AG10803 (cell line): ENCODE results near the gene FYB2.

Experiments
- DNase-seq: peaks from one replicate; pipeline ENCODE4 v3.0.0; 2010; ENCODE audit warnings: low read depth
- H3K4me3 ChIP-seq: 2 replicates; pipeline ENCODE4 v1.5.1; 2011; ENCODE audit warnings: mild to moderate bottlenecking, low read length, control low read depth
- TF ChIP-seq, protein P1 (sequence below): conservative IDR thresholded peaks from 2 replicates; pipeline ENCODE4 v1.5.1; 2011; ENCODE audit warnings: mild to moderate bottlenecking, low read length, control low read depth, inconsistent platforms

FYB2 gene

DNA sequence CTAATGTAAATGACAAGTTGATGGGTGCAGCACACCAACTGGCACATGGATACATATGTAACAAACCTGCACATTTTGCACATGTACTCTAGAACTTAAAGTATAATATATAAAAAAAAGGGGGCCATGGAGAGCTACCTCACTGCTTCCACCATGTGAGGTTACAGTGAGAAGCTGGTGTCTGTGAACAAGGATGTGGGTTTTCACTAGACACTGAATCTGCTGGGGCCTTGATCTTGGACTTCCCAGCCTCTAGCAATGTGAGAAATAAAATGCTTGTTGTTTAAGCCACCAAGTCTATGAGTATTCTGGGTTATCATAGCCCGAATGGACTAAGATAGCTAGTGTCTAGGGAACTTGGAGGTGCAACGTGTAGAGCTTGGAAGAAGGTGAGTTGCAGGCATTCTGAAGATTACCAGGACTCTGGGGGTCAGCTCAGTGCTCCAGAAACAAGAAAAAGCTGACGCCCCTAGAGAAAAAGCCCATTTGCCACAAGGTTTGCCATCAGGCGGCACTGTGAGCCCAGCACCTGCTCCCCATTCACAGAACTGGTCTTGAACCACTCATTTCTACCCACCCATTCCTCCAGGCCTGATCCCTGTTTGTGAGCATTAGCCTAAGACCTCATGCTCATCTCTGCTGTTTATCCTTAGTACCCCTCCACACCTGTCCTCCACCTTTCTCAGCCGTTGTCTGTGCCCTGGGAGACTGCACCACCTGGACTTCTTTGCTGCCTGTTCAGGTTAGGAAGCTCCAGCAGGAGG, 15.1 kb upstream of the FYB2 start:
- TF ChIP-seq, protein P1, sequence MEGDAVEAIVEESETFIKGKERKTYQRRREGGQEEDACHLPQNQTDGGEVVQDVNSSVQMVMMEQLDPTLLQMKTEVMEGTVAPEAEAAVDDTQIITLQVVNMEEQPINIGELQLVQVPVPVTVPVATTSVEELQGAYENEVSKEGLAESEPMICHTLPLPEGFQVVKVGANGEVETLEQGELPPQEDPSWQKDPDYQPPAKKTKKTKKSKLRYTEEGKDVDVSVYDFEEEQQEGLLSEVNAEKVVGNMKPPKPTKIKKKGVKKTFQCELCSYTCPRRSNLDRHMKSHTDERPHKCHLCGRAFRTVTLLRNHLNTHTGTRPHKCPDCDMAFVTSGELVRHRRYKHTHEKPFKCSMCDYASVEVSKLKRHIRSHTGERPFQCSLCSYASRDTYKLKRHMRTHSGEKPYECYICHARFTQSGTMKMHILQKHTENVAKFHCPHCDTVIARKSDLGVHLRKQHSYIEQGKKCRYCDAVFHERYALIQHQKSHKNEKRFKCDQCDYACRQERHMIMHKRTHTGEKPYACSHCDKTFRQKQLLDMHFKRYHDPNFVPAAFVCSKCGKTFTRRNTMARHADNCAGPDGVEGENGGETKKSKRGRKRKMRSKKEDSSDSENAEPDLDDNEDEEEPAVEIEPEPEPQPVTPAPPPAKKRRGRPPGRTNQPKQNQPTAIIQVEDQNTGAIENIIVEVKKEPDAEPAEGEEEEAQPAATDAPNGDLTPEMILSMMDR = no peak
- DNase-seq = no peak
- H3K4me3 ChIP-seq = no peak overlapping the region

DNA sequence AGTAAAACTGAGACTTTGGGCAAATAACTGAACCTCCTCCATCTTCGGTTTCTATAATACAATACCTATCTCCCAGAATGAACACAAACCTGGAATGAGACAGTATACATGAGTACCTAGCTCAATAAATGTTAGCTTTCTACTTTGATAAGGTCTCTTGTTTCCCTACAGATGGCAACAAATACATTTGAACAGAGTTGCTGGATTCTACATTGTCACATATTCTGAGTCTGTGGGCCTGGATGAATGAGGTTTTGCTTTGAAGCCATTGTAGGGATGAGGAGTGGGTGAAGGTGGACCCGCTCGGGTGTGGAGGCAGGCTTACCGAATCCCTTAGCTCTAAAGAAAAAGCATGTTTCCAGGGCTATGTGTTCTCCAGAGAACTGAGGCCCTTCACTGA, 13.9 kb upstream of the FYB2 start:
- no peak for DNase-seq
- H3K4me3 ChIP-seq = no peak overlapping the region
- TF ChIP-seq, protein P1 = no peak; the same call in 1 of the 2 replicates

- peak; percentile 97 for DNase-seq
- TF ChIP-seq, protein P1 = peak; percentile 98
- H3K4me3 ChIP-seq = no peak overlapping the region
Observed at GRCh38 chr1:56831871-56832693, 12.9 kb upstream of the FYB2 start.

GRCh38 chr1:56830052-56830451, 10.8 kb upstream of the FYB2 start:
- TF ChIP-seq, protein P1 = no peak
- no peak for DNase-seq
- H3K4me3 ChIP-seq = no peak overlapping the region

GRCh38 chr1:56827711-56828110, 8.5 kb upstream of the FYB2 start:
- DNase-seq = no peak
- TF ChIP-seq, protein P1 = no peak

DNA sequence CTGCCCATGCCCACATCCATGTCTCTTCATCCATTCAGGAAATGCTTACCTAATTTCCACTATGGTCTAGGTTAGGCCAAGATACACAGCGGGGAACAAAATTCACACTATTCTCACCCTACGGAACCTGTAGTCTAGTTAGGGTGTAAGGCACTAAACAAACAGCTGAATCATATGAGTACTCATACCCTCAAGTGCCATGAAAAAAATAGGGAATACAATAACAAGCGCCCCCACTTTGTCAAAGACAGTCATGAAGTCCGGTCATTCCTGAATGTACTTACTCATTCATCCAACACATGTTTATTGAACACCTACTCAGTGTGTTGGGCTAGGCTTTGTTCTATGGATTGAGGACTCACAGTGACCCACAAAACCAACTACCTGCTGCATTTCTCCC, 6.2 kb upstream of the FYB2 start:
- DNase-seq = no peak
- TF ChIP-seq, protein P1 = no peak

More at GRCh38 chr1:56827711-56828110, 8.5 kb upstream of the FYB2 start:
- H3K4me3 ChIP-seq = no peak overlapping the region

DNA sequence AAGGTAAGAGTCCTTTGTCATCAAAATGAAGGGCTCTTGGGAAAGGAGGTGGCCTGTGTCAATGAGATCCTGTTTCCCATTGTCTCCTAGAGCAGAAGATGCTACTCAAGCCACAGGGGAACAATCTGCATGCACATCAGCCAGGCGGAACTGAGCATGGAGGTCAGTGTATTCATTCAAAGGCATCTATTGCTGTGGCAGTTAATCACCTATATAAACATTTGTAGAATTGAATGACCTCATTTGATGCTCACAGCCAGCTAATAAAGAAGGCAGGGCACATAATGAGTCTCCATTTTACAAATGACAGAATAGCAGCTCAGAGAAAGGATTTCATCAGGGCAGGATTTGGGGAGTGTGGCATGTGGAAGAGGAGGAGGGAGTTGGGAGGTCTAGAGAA, 5.7 kb upstream of the FYB2 start:
- TF ChIP-seq, protein P1 = no peak
- H3K4me3 ChIP-seq = no peak overlapping the region
- no peak for DNase-seq

More for the DNA sequence above, 6.2 kb upstream of the FYB2 start:
- no peak overlapping the region for H3K4me3 ChIP-seq
